GM15510 (cell line): ENCODE results near the gene ZNF655.

ENCODE experiments used
- POLR2A ChIP-seq: IDR thresholded peaks from 3 replicates; pipeline ENCODE4 v1.6.1; 2011; ENCODE audit warnings: borderline replicate concordance; ENCODE audit not compliant: insufficient read length; ENCODE audit errors: extremely low read depth

ZNF655 gene

GRCh38 chr7:99579956-99580777 lies 21.7 kb downstream of the ZNF655 start:
- TF ChIP-seq POLR2A = no peak

DNA sequence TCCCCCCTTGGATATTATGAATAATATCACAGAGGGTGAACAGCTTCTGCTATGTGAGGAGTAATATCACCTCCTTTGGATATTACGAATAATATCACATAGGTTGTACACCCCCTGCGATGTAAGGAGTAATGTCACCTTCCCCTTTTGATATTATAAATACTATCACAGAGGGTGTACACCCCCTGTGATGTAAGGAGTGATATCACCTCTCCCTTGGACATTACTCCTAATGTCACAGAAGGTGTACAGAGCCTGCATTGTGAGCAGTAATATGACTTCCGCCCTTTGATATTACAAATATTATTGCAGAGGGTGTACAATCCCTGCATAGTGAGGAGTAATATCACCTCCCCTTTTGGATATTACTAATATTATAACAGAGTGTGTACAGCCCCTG lies 30.4 kb downstream of the ZNF655 start:
- TF ChIP-seq POLR2A = no peak

DNA sequence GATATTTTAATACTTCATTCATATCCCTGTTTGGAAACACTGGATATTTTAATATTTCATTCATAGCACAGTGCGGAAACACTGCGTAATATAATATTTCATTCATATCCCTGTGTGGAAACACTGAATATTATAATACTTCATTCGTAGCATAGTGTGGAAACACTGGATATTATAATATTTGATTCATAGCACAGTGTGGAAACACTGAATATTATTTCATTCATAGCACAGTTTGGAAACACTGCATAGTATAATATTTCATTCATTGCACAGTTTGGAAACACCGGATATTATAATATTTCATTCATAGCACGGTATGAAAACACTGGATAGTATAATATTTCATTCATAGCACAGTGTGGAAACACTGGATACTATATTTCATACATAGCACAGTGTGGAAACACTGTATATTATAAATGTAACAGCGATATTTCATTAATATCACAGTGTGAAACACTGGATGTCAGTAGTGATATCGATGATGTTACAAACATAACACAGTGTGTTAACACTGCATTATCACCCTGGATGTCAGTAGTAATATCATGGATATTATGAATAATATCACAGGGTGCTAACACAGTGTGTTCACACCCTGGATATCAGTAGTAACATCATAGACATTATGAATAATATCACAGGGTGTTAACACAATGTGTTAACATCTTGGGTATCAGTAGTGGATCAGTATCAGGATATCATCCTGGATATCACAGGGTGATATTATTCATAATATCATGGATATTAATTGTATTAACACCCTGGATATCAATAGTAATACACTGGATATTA lies 36.7 kb downstream of the ZNF655 start:
- TF ChIP-seq POLR2A = no peak

- no peak for TF ChIP-seq POLR2A
Observed at GRCh38 chr7:99596408-99596955, 38.0 kb downstream of the ZNF655 start.

DNA sequence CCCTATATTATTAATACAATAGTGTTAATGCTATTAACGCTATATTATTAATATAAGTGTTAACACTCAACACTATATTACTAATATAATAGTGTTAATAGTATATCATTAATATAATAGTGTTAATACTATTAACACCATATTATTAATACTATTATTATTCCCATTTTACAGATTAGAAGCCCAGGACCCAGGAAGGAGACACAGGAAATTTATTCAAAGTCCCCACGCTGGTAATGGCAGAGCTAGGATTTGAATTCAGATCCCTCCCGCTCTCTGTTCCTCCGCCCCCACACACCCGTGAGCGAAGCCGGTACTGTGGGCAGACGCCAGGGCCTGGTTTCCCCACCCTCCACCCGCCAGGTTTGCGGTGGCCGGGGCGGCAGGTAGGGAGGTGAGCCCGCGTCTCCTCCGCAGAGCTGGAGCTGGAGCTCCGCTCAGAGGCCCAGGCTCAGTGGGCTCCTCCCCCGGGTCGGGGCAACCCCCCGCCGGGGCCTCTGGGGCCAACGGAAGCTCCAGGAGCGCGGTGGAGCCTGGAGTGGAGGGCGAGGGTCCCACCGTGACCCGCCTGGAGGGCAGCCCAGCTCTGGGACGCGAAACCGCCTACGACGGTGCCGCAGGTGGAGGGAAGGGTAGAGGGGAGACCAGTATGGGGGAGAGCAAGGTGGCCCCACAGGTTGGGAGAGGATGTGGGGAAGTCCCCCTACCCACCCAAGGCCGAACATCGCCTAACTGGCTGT lies 39.5 kb downstream of the ZNF655 start, which contains the start of gene TMEM225B:
Gene TMEM225B (plus strand): TSS at position 506 of the 740 bp plus-strand sequence. CDS start 6,122 bp downstream, outside the sequence.
- no peak for TF ChIP-seq POLR2A

DNA sequence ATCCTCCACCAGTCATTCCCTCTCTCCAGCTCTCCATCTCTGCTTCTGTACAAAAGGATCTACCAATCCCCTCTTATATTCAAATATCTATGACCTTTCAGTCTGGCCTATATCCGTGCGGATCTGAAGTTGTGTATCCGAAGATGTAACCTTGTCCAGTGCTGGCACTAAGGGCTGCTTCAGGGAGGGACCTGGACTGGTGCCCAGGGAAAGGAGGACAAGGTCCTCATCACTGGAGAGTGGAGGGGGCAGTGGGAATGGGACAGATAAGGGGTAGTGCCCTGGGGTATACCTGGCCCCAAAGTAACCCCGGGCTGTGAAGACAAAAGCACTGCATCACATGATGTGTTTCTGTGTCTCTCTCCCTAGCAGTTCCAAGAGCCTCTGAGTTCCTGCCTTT lies 41.4 kb downstream of the ZNF655 start:
- TF ChIP-seq POLR2A = no peak

DNA sequence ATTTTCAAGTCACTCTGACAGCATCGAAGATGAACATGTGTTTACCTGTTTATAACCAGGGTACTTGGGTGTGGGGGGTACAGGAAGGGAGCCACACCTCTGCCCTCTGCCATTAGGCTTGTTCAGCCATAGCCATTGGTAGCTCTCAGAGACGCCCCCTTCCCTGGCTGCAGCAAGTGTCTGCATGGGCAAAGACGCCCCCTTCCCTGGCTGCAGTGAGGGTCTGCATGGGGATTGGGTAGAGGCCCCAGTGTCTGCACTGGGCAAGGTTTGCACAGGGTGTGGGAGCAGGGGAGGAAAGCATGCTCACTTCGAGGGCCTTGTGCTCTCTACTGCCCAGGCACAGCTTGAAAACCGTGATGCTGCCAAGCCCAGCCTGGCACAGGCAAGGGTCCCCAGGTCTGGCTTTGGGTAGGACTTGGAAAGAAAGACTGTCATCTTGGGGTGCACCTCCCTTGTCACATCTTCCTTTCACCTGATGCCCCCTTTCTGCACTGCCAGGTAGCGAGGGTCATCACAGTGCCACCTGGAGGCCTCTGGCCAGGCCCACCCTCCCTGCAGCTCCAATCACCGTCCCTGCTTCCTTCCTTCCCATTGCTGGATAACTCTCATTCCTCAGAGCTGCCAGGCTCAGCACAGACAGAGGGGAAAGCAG lies 43.3 kb downstream of the ZNF655 start:
- TF ChIP-seq POLR2A = no peak

- no peak for TF ChIP-seq POLR2A
Observed at GRCh38 chr7:99605527-99605926, 47.1 kb downstream of the ZNF655 start.

DNA sequence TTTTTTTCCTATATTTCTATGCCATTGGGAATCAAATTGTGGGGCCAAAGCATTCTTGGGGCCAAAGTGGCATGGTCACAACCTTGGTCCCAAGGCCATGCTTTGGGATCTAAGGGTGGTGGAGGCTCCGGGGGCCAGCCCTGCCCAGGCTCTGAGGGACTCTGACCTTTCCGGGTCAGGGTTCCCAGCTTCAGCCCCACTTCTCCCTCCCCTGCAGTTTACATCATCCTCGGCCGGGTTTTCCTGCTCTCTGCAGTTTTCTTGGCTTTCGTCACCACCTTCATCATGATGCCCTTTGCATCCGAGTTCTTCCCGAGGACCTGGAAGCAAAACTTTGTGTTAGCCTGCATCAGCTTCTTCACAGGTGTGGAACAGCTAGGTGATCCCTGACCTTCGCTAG lies 48.1 kb downstream of the ZNF655 start:
- no peak for TF ChIP-seq POLR2A

- TF ChIP-seq POLR2A = no peak
Observed at GRCh38 chr7:99607548-99607947, 49.1 kb downstream of the ZNF655 start.

DNA sequence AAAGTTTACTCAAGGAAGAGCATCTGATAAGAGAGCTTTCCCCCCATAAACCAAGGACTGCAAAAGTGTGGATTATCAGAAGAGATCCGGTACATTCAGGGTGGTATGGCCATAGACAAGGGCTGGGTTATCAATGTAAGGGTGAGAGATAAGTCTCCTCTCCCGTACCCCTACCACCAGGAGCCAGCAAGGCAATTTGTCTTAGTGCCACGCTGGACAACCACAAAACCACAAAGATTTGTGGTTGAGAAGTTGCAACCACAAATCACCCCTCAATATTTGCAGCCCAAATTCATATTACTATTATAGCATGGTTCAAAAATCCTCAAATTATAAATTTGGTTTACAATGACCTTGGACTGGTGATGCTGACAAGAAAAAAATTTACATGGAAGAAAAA lies 56.1 kb downstream of the ZNF655 start:
- no peak for TF ChIP-seq POLR2A

GRCh38 chr7:99615989-99616358 lies 57.5 kb downstream of the ZNF655 start:
- TF ChIP-seq POLR2A = no peak

DNA sequence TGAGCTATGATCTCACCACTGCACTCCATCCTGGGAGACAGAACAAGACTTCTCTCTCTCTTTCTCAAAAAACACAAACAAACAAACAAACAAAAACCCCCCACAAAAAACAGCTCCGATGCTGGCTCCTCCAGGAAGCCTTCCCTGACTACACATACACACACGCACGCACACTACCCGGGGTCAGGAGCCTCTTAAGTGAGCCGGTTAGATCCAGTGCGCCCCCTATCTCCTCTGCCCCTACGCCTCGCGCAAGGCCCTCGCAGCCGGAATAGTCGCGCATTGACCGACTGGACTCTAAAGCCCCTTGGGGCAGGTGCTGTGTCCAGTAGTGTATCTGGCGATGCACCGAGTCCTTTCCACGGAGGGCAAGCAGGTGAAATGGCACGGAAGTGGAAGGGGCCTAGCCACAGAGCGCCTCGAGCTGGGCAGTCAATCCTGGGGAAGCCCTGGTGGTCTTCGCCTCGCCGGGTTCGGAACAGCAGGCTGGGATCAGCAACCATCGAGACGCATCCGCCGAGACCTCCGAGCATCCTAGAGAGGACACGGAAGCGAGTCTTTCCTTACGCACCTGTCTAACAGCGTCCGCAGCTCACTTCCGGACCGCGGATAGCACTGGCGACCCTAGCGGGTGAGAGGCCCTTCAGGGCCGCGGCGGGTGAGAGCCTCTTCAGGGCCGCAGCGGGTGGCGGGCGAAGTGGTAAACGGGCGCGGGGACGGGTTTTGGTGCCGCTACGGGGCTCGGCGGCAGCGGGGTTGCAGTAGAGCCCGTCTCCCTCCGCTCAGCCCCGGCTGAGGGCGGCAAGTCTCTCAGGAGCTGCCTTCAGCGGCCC lies 58.1 kb downstream of the ZNF655 start, which contains the start of gene ZSCAN25:
Gene ZSCAN25 (plus strand): TSS at position 588 of the 833 bp plus-strand sequence. CDS start 2,661 bp downstream, outside the sequence.
- TF ChIP-seq POLR2A = peak; percentile 92

- TF ChIP-seq POLR2A = no peak
Observed at GRCh38 chr7:99617192-99617781, 58.8 kb downstream of the ZNF655 start.

- no peak for TF ChIP-seq POLR2A
Observed at GRCh38 chr7:99618726-99619125, 60.3 kb downstream of the ZNF655 start.
